GM18502 (cell line): ENCODE results near the gene COL1A2.

ENCODE experiments used
- ATAC-seq: cut with Tn5 transposase; IDR thresholded peaks from one replicate; pipeline ENCODE4 v1.9.1; 2021; ENCODE audit warnings: mild to moderate bottlenecking; ENCODE audit not compliant: unreplicated experiment, poor library complexity

Gene COL1A2

GRCh38 chr7:94382132-94382531 lies 12.6 kb upstream of the COL1A2 start:
- ATAC-seq, result no peak

- ATAC-seq, result no peak
Measured at GRCh38 chr7:94382746-94383145, 11.9 kb upstream of the COL1A2 start.

- no peak for ATAC-seq
Measured at GRCh38 chr7:94384315-94384714, 10.4 kb upstream of the COL1A2 start.

GRCh38 chr7:94386416-94386815 lies 8.3 kb upstream of the COL1A2 start:
- ATAC-seq, result no peak

GRCh38 chr7:94388540-94388939 lies 6.2 kb upstream of the COL1A2 start:
- ATAC-seq, result no peak

GRCh38 chr7:94389381-94389780 lies 5.3 kb upstream of the COL1A2 start:
- no peak for ATAC-seq

- peak; percentile 76 for ATAC-seq
Measured at GRCh38 chr7:94391726-94392392, 2.8 kb upstream of the COL1A2 start.

- ATAC-seq, result no peak
Measured at GRCh38 chr7:94392393-94392786, 2.3 kb upstream of the COL1A2 start.

GRCh38 chr7:94393246-94394108 lies 1.2 kb upstream of the COL1A2 start:
- ATAC-seq, result no peak

GRCh38 chr7:94394109-94394436 lies 622 bp upstream of the COL1A2 start:
- ATAC-seq, result no peak

- ATAC-seq, result peak; percentile 85
Measured at GRCh38 chr7:94395141-94396036, 694 bp downstream of the COL1A2 start.

GRCh38 chr7:94396037-94396431 lies 1.3 kb downstream of the COL1A2 start:
- ATAC-seq, result no peak

GRCh38 chr7:94396596-94396995 lies 1.9 kb downstream of the COL1A2 start:
- no peak for ATAC-seq

GRCh38 chr7:94397722-94398121 lies 3.0 kb downstream of the COL1A2 start:
- no peak for ATAC-seq

- no peak for ATAC-seq
Measured at GRCh38 chr7:94398841-94399240, 4.1 kb downstream of the COL1A2 start.

- no peak for ATAC-seq
Measured at GRCh38 chr7:94400022-94400421, 5.3 kb downstream of the COL1A2 start.

- no peak for ATAC-seq
Measured at GRCh38 chr7:94400643-94401427, 6.1 kb downstream of the COL1A2 start.

GRCh38 chr7:94401428-94401814 lies 6.7 kb downstream of the COL1A2 start:
- no peak for ATAC-seq

- no peak for ATAC-seq
Measured at GRCh38 chr7:94403546-94403945, 8.9 kb downstream of the COL1A2 start.

- ATAC-seq, result no peak
Measured at GRCh38 chr7:94405506-94405905, 10.8 kb downstream of the COL1A2 start.
